ENCODE results near the gene ABCC1.
"Not testable (repeated sequence)": the region's sequence is repeated elsewhere in the genome, so short reads cannot be mapped to it uniquely, and the experiment has no call there.

ABCC1 gene

GRCh38 chr16:16158741-16159374 lies 209.4 kb downstream of the ABCC1 start:
- Histone ChIP-seq H3K36me3 (no peaks in the 10 kb centered on the region), H3K4me3 (ENCODE audit: low read depth, low read length) (no peak overlapping the region), H3K27me3 (no peaks in the 10 kb centered on the region), H3K9me3 (peaks cover 6% of the 10 kb centered on the region; the same call in 1 of the 2 replicates), H3K4me1 (no peaks in the 10 kb centered on the region)
- TF ChIP-seq CTCF (IDR thresholded peaks at IDR 0.05; ENCODE audit: low read depth, low read length) = no peak
- no peak for DNase-seq

GRCh38 chr16:16159662-16160061 lies 210.2 kb downstream of the ABCC1 start:
- peaks cover 6% of the 10 kb centered on the region; the same call in 1 of the 2 replicates for H3K9me3 ChIP-seq
- no peaks in the 10 kb centered on the region for H3K36me3 ChIP-seq
- H3K4me3 ChIP-seq (ENCODE audit: low read depth, low read length) = no peak overlapping the region
- H3K4me1 ChIP-seq = no peaks in the 10 kb centered on the region
- TF ChIP-seq CTCF (IDR thresholded peaks at IDR 0.05; ENCODE audit: low read depth, low read length) = no peak
- no peak for DNase-seq
- H3K27me3 ChIP-seq = no peaks in the 10 kb centered on the region

GRCh38 chr16:16161319-16161718 lies 211.9 kb downstream of the ABCC1 start:
- Histone ChIP-seq H3K9me3 (peaks cover 6% of the 10 kb centered on the region; the same call in 1 of the 2 replicates), H3K4me3 (ENCODE audit: low read depth, low read length) (no peak overlapping the region), H3K4me1 (no peaks in the 10 kb centered on the region), H3K27me3 (no peaks in the 10 kb centered on the region), H3K36me3 (no peaks in the 10 kb centered on the region)
- no peak for TF ChIP-seq CTCF (IDR thresholded peaks at IDR 0.05; ENCODE audit: low read depth, low read length)
- no peak for DNase-seq

GRCh38 chr16:16161840-16162239 lies 212.4 kb downstream of the ABCC1 start:
- not testable (repeated sequence) for H3K4me3 ChIP-seq (ENCODE audit: low read depth, low read length); H3K36me3 ChIP-seq; H3K4me1 ChIP-seq; DNase-seq; H3K9me3 ChIP-seq; H3K27me3 ChIP-seq

GRCh38 chr16:16162591-16162990 lies 213.2 kb downstream of the ABCC1 start:
- H3K27me3 ChIP-seq = no peaks in the 10 kb centered on the region
- no peak for DNase-seq
- peaks cover 6% of the 10 kb centered on the region; the same call in 1 of the 2 replicates for H3K9me3 ChIP-seq
- TF ChIP-seq CTCF (IDR thresholded peaks at IDR 0.05; ENCODE audit: low read depth, low read length) = no peak
- no peaks in the 10 kb centered on the region for H3K36me3 ChIP-seq
- no peaks in the 10 kb centered on the region for H3K4me1 ChIP-seq
- H3K4me3 ChIP-seq (ENCODE audit: low read depth, low read length) = no peak overlapping the region

- no peak for DNase-seq
- Histone ChIP-seq H3K36me3 (no peaks in the 10 kb centered on the region), H3K9me3 (peaks cover 6% of the 10 kb centered on the region; the same call in 1 of the 2 replicates), H3K4me3 (ENCODE audit: low read depth, low read length) (no peak overlapping the region), H3K27me3 (no peaks in the 10 kb centered on the region), H3K4me1 (no peaks in the 10 kb centered on the region)
- TF ChIP-seq CTCF (IDR thresholded peaks at IDR 0.05; ENCODE audit: low read depth, low read length) = no peak
Observed at GRCh38 chr16:16163109-16163508, 213.7 kb downstream of the ABCC1 start.
